ENCODE data around the gene MMP7. TPM values are rescaled to one million over a fixed set of nuclear protein-coding genes. Genes with fewer than 3 reads are reported as not detected.
"Not testable (repeated sequence)": the region's sequence is repeated elsewhere in the genome, so short reads cannot be mapped to it uniquely, and the experiment has no call there.

Gene MMP7
- total and polyA plus RNA-seq, 3 experiments from 2014 or later: not detected

- CTCF ChIA-PET: no interaction called here
- H3K4me1 Mint-ChIP-seq: peaks cover 0 to 6% (median 4%) of the 10 kb centered on the region in 3 donors
These were observed 10.0 kb downstream of the MMP7 start for GRCh38 chr11:102520514-102520913.

DNA sequence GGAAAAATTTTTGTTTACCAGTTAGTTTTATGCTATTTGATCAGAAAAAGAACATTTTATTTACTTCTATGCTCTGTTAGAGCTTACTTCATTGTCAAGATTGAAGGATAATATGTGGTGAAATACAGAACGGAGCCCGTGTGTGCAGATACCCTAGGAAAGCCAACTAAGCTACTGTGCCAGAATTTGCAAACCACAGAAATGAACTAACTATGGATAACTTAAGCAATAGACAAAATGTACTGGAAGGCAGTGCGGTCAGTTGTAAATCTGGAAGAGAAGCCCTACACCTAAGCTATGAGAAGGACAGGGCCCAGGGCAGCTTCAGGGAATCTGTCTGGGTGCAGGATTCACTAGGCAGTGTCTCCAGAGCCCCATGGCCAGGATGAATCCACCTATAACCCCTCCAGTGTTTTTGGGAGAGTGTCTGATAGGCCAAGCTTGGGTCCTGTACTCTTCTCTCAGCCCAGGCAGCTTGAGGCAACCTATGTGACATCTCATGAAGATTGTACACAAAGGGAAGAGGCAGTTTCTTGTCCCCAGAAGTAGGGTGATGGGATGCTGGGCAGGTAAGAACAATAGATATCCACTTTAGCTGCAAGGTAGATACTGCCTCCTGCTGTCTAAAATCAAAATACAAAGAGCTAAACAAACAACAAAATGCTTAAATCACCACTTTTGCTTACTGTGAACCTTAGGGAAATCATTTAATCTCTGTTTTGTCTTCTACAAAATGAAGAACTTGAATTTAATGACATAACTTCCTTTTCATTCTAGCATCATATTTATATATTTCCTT is 12.1 kb downstream of the MMP7 start:
- Histone ChIP-seq H3K9me3 (ENCODE audit: low read length) (no peaks in the 10 kb centered on the region), H3K4me3 (ENCODE audit: low read length) (no peak overlapping the region), H3K4me1 (ENCODE audit: insufficient read depth, low read length) (no peaks in the 10 kb centered on the region), H3K27me3 (ENCODE audit: insufficient read depth, low read length, poor library complexity, severe bottlenecking) (no peaks in the 10 kb centered on the region), H3K36me3 (ENCODE audit: insufficient read depth, low read length) (no peaks in the 10 kb centered on the region), H3K27ac (ENCODE audit: low read depth, low read length) (no peak overlapping the region)
- H3K4me1 Mint-ChIP-seq: peaks cover 0 to 6% (median 4%) of the 10 kb centered on the region in 3 donors
- POLR2A ChIA-PET: interaction anchor here (0.6 kb wide), 1 partner anchor 164 kb away, joined by 9 read pairs; no protein-coding TSS in a partner anchor
- H3K4me3 Mint-ChIP-seq: no peak overlapping the region
- no peak for DNase-seq
- H3K9me3 Mint-ChIP-seq: no peaks in the 10 kb centered on the region
- H3K36me3 Mint-ChIP-seq: peaks cover 0 to 3% (median 0%) of the 10 kb centered on the region in 3 donors
- CTCF ChIA-PET: interaction anchor here (1.0 to 1.2 kb wide), 3 partner anchors 41 to 177 kb away, joined by 3 to 4 read pairs (median 3); no protein-coding TSS in a partner anchor
- H3K27ac Mint-ChIP-seq: no peak overlapping the region
- peaks cover 8 to 24% of the 10 kb centered on the region in 2 donors for H3K27me3 Mint-ChIP-seq

More at GRCh38 chr11:102520514-102520913, 10.0 kb downstream of the MMP7 start:
- Mint-ChIP-seq H3K4me3 (no peak overlapping the region), H3K36me3 (peaks cover 0 to 3% (median 0%) of the 10 kb centered on the region in 3 donors), H3K27ac (no peak overlapping the region), H3K27me3 (peaks cover 8 to 20% of the 10 kb centered on the region in 2 donors), H3K9me3 (no peaks in the 10 kb centered on the region)
- Histone ChIP-seq H3K9me3 (ENCODE audit: low read length) (no peaks in the 10 kb centered on the region), H3K27me3 (ENCODE audit: insufficient read depth, low read length, poor library complexity, severe bottlenecking) (no peaks in the 10 kb centered on the region), H3K27ac (ENCODE audit: low read depth, low read length) (no peak overlapping the region), H3K4me1 (ENCODE audit: insufficient read depth, low read length) (no peaks in the 10 kb centered on the region), H3K4me3 (ENCODE audit: low read length) (no peak overlapping the region), H3K36me3 (ENCODE audit: insufficient read depth, low read length) (no peaks in the 10 kb centered on the region)
- no peak for DNase-seq
- POLR2A ChIA-PET: no interaction called here

GRCh38 chr11:102517670-102518069 is 12.9 kb downstream of the MMP7 start:
- no peak for DNase-seq
- POLR2A ChIA-PET: interaction anchor here (0.6 kb wide), 1 partner anchor 163 kb away, joined by 9 read pairs; no protein-coding TSS in a partner anchor
- Mint-ChIP-seq H3K4me3 (no peak overlapping the region), H3K27me3 (peaks cover 7 to 24% of the 10 kb centered on the region in 2 donors), H3K4me1 (peaks cover 0 to 5% (median 3%) of the 10 kb centered on the region in 3 donors), H3K36me3 (peaks cover 0 to 3% (median 0%) of the 10 kb centered on the region in 3 donors), H3K9me3 (no peaks in the 10 kb centered on the region), H3K27ac (no peak overlapping the region)
- no peaks in the 10 kb centered on the region for H3K36me3 ChIP-seq (ENCODE audit: insufficient read depth, low read length)
- no peak overlapping the region for H3K4me3 ChIP-seq (ENCODE audit: low read length)
- no peak overlapping the region for H3K27ac ChIP-seq (ENCODE audit: low read depth, low read length)
- H3K9me3 ChIP-seq (ENCODE audit: low read length): no peaks in the 10 kb centered on the region
- no peaks in the 10 kb centered on the region for H3K27me3 ChIP-seq (ENCODE audit: insufficient read depth, low read length, poor library complexity, severe bottlenecking)
- no peaks in the 10 kb centered on the region for H3K4me1 ChIP-seq (ENCODE audit: insufficient read depth, low read length)
- CTCF ChIA-PET: interaction anchor here (1.1 kb wide), 1 partner anchor 40 kb away, joined by 3 read pairs; no protein-coding TSS in a partner anchor

DNA sequence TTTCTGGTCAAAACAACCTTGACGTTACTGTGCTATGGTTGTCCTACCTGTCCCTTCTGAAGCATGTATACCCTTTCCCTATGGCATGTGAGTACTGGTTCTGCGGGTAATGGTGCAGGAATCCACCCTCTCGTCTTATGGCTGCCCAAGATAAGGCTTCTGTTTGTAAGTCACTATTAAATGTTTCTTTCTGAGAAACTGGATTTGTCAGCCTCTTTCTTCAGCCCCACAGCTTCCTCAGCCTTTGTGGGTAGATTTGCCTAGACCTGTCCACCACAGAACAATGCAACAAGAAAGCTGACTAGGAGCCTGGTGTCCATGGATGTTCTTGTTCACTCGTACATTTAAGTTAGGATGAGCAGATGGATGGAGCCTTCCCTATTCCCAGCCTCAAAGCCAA is 14.4 kb downstream of the MMP7 start:
- H3K36me3 Mint-ChIP-seq: peaks cover 0 to 4% (median 0%) of the 10 kb centered on the region in 3 donors
- Histone ChIP-seq H3K36me3 (ENCODE audit: insufficient read depth, low read length) (no peaks in the 10 kb centered on the region), H3K27ac (ENCODE audit: low read depth, low read length) (no peak overlapping the region), H3K9me3 (ENCODE audit: low read length) (no peaks in the 10 kb centered on the region), H3K4me1 (ENCODE audit: insufficient read depth, low read length) (no peaks in the 10 kb centered on the region), H3K27me3 (ENCODE audit: insufficient read depth, low read length, poor library complexity, severe bottlenecking) (no peaks in the 10 kb centered on the region), H3K4me3 (ENCODE audit: low read length) (no peak overlapping the region)
- H3K27me3 Mint-ChIP-seq: peaks cover 5 to 18% of the 10 kb centered on the region in 2 donors
- H3K4me1 Mint-ChIP-seq: no peaks in the 10 kb centered on the region
- H3K9me3 Mint-ChIP-seq: no peaks in the 10 kb centered on the region
- no peak for DNase-seq
- H3K4me3 Mint-ChIP-seq: no peak overlapping the region
- CTCF ChIA-PET: no interaction called here
- POLR2A ChIA-PET: no interaction called here
- H3K27ac Mint-ChIP-seq: no peak overlapping the region

DNA sequence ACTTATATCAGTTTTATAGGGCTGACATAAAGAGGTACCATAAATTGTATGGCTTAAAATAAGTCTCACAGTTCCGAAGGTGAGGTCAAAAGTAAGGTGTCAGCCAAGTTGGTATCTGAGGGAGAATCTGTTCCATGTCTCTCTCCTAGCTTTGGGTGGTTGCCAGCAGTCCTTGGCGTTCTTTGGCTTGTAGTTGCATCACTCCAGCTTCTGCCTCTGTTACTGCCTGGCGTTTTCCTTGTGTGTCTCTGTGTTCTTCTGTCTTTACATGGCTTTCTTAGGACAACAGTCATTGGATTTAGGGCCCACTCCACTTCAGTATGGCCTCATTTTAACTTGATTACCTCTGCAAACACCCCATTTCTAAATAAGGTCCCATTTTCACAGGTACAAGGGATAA is 16.7 kb downstream of the MMP7 start:
- no peaks in the 10 kb centered on the region for H3K36me3 ChIP-seq (ENCODE audit: insufficient read depth, low read length)
- no peak overlapping the region for H3K27ac ChIP-seq (ENCODE audit: low read depth, low read length)
- H3K4me1 ChIP-seq (ENCODE audit: insufficient read depth, low read length): no peaks in the 10 kb centered on the region
- Mint-ChIP-seq H3K27ac (no peak overlapping the region), H3K4me3 (no peak overlapping the region), H3K9me3 (no peaks in the 10 kb centered on the region), H3K4me1 (no peaks in the 10 kb centered on the region), H3K36me3 (peaks cover 0 to 1% (median 0%) of the 10 kb centered on the region in 3 donors), H3K27me3 (peaks cover 2 to 4% of the 10 kb centered on the region in 2 donors)
- no peaks in the 10 kb centered on the region for H3K9me3 ChIP-seq (ENCODE audit: low read length)
- H3K4me3 ChIP-seq (ENCODE audit: low read length): no peak overlapping the region
- no peaks in the 10 kb centered on the region for H3K27me3 ChIP-seq (ENCODE audit: insufficient read depth, low read length, poor library complexity, severe bottlenecking)
- no peak for DNase-seq
- ChIA-PET CTCF (interaction anchor here (1.0 kb wide), 1 partner anchor 13 kb away, joined by 3 read pairs; no protein-coding TSS in a partner anchor), POLR2A (no interaction called here)

- Mint-ChIP-seq H3K4me1 (no peaks in the 10 kb centered on the region), H3K27me3 (peaks cover 3 to 18% of the 10 kb centered on the region in 2 donors), H3K9me3 (no peaks in the 10 kb centered on the region), H3K27ac (no peak overlapping the region), H3K36me3 (peaks cover 0 to 3% (median 0%) of the 10 kb centered on the region in 3 donors), H3K4me3 (no peak overlapping the region)
- no peaks in the 10 kb centered on the region for H3K27me3 ChIP-seq (ENCODE audit: insufficient read depth, low read length, poor library complexity, severe bottlenecking)
- H3K4me3 ChIP-seq (ENCODE audit: low read length): no peak overlapping the region
- no peaks in the 10 kb centered on the region for H3K36me3 ChIP-seq (ENCODE audit: insufficient read depth, low read length)
- no peaks in the 10 kb centered on the region for H3K4me1 ChIP-seq (ENCODE audit: insufficient read depth, low read length)
- DNase-seq: no peak
- no peaks in the 10 kb centered on the region for H3K9me3 ChIP-seq (ENCODE audit: low read length)
- ChIA-PET POLR2A (no interaction called here), CTCF (no interaction called here)
- no peak overlapping the region for H3K27ac ChIP-seq (ENCODE audit: low read depth, low read length)
These were observed 20.0 kb downstream of the MMP7 start for GRCh38 chr11:102510439-102511135.

DNA sequence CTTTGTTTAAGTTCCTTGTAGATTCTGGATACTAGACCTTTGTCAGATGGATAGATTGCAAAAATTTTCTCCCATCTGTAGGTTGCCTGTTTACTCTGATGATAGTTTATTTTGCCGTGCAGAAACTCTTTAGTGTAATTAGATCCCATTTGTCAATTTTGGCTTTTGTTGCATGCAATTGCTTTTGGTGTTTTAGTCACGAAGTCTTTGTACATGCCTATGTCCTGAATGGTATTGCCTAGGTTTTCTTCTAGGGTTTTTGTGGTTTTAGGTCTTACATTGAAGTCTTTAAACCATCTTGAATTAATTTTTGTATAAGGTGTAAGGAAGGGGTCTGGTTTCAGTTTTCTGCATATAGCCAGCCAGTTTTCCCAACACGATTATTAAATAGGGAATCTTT is 27.7 kb downstream of the MMP7 start:
- H3K27me3 ChIP-seq (ENCODE audit: insufficient read depth, low read length, poor library complexity, severe bottlenecking); POLR2A ChIA-PET; H3K4me3 ChIP-seq (ENCODE audit: low read length); H3K9me3 Mint-ChIP-seq; H3K36me3 ChIP-seq (ENCODE audit: insufficient read depth, low read length); H3K4me1 Mint-ChIP-seq; H3K27ac Mint-ChIP-seq; CTCF ChIA-PET; DNase-seq; H3K9me3 ChIP-seq (ENCODE audit: low read length); H3K27ac ChIP-seq (ENCODE audit: low read depth, low read length); H3K4me1 ChIP-seq (ENCODE audit: insufficient read depth, low read length); H3K4me3 Mint-ChIP-seq; H3K36me3 Mint-ChIP-seq: not testable (repeated sequence)
- peaks cover 3 to 22% of the 10 kb centered on the region in 2 donors for H3K27me3 Mint-ChIP-seq

DNA sequence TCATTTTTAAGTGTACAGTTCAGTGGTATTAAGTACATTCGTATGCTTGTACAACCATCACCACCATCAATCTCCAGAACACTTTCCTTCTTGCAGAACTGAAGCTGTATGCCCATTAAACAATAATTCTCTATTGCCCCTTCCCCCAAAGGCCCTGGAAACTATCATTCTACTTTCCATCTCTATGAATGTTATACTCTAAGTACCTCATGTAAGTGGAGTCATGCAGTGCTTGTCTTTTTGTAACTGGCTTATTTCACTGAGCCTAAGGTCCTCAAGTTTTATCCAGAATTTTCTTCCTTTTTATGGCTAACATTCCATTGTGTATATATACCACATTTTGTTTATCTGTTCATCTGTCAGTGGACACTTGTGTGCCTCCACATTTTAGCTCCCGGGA is 29.7 kb downstream of the MMP7 start:
- Mint-ChIP-seq H3K4me3 (no peak overlapping the region), H3K27ac (no peak overlapping the region), H3K36me3 (no peaks in the 10 kb centered on the region), H3K27me3 (peaks cover 3 to 15% of the 10 kb centered on the region in 2 donors), H3K9me3 (peaks cover 0 to 2% (median 0%) of the 10 kb centered on the region in 5 donors), H3K4me1 (no peaks in the 10 kb centered on the region)
- no peak for DNase-seq
- Histone ChIP-seq H3K4me1 (ENCODE audit: insufficient read depth, low read length) (no peaks in the 10 kb centered on the region), H3K27me3 (ENCODE audit: insufficient read depth, low read length, poor library complexity, severe bottlenecking) (no peaks in the 10 kb centered on the region), H3K27ac (ENCODE audit: low read depth, low read length) (no peak overlapping the region), H3K36me3 (ENCODE audit: insufficient read depth, low read length) (no peaks in the 10 kb centered on the region), H3K9me3 (ENCODE audit: low read length) (no peaks in the 10 kb centered on the region), H3K4me3 (ENCODE audit: low read length) (no peak overlapping the region)
- ChIA-PET CTCF (interaction anchor here (1.5 to 2.5 kb wide), 2 partner anchors 113 to 212 kb away, joined by 5 to 10 read pairs; no protein-coding TSS in a partner anchor), POLR2A (no interaction called here)
